Colonic mucosa (tissue), 4 donors: ENCODE measurements around the gene BTRC. TPM values are rescaled to one million over a fixed set of nuclear protein-coding genes. Genes with fewer than 3 reads are reported as not detected.

Experiments
- DNase-seq: peaks from one replicate; pipeline ENCODE4 v3.0.0-alpha.2; 2020
- H3K27ac ChIP-seq: fragments of 200-600 bp; one replicate; pipeline ENCODE4 v1.8.0; 2021
- H3K27me3 ChIP-seq: fragments of 200-600 bp; one replicate; pipeline ENCODE4 v1.8.0; 2021
- H3K36me3 ChIP-seq: fragments of 200-600 bp; one replicate; pipeline ENCODE4 v1.8.0; 2021
- H3K4me1 ChIP-seq: fragments of 200-600 bp; one replicate; pipeline ENCODE4 v1.8.0; 2021; ENCODE audit warnings: mild to moderate bottlenecking
- H3K4me3 ChIP-seq: fragments of 200-600 bp; one replicate; pipeline ENCODE4 v1.8.0; 2021
- H3K9ac ChIP-seq, 2 donors: one replicate each; pipeline ENCODE4 v1.7.0; 2013; ENCODE audit warnings: control low read depth in 2 of 2, low read depth in 2 of 2, low read length in 2 of 2
- H3K9me3 ChIP-seq: fragments of 200-600 bp; one replicate; pipeline ENCODE4 v1.8.0; 2021
- CTCF ChIP-seq: fragments of 200-600 bp; IDR thresholded peaks from one replicate; pipeline ENCODE4 v1.8.0; 2022; ENCODE audit warnings: antibody characterized with exemption, mild to moderate bottlenecking
- intact Hi-C: fragments of 100-400 bp; cut with DNase I; formaldehyde crosslinking; loops from one replicate; pipeline ENCODE4 v1.14.1; 2022
- total RNA-seq, 2 donors: library from RNA; stranded (reverse); fragmentation: NEBNext Ultra II Directional in 1 of 2; extraction: Animal tissue kit (Norgen Biotek cat#: 25700) in 1 of 2; gene quantifications; one replicate each; pipeline ENCODE4 v1.2.1, GENCODE V29; 2021
- donor health status: healthy.
- donor health status: DM: no; HTN: no; CAD: no.
- donor health status: DM: no; HTN: no; CAD: no.

The BTRC gene
- total RNA-seq, 2 donors from 2014 or later: 9.9 to 10.5 TPM

- Histone ChIP-seq H3K4me3 (no peak overlapping the region), H3K4me1 (no peaks in the 10 kb centered on the region), H3K9ac (no peak overlapping the region), H3K36me3 (no peaks in the 10 kb centered on the region), H3K9me3 (no peaks in the 10 kb centered on the region), H3K27me3 (no peaks in the 10 kb centered on the region), H3K27ac (no peak overlapping the region)
- no peak for TF ChIP-seq CTCF
- no peak for DNase-seq
- intact Hi-C loops: no loop called here
These were observed 138.8 kb downstream of the BTRC start for GRCh38 chr10:101492814-101493213.

- no peaks in the 10 kb centered on the region for H3K9me3 ChIP-seq
- H3K27ac ChIP-seq: no peak overlapping the region
- no peaks in the 10 kb centered on the region for H3K27me3 ChIP-seq
- no peak for TF ChIP-seq CTCF
- no peak overlapping the region for H3K9ac ChIP-seq
- no peaks in the 10 kb centered on the region for H3K36me3 ChIP-seq
- DNase-seq: no peak
- no peak overlapping the region for H3K4me3 ChIP-seq
- H3K4me1 ChIP-seq: no peaks in the 10 kb centered on the region
- intact Hi-C loops: no loop called here
These were observed 139.3 kb downstream of the BTRC start for GRCh38 chr10:101493249-101493648.

GRCh38 chr10:101493782-101494281 is 139.9 kb downstream of the BTRC start:
- Histone ChIP-seq H3K4me3 (no peak overlapping the region), H3K9ac (no peak overlapping the region), H3K36me3 (no peaks in the 10 kb centered on the region), H3K27me3 (no peaks in the 10 kb centered on the region), H3K4me1 (no peaks in the 10 kb centered on the region), H3K27ac (no peak overlapping the region), H3K9me3 (no peaks in the 10 kb centered on the region)
- no peak for TF ChIP-seq CTCF
- intact Hi-C loops: no loop called here
- DNase-seq: no peak

- no peak for DNase-seq
- no peaks in the 10 kb centered on the region for H3K36me3 ChIP-seq
- no peaks in the 10 kb centered on the region for H3K27me3 ChIP-seq
- H3K4me3 ChIP-seq: no peak overlapping the region
- intact Hi-C loops: no loop called here
- H3K9ac ChIP-seq: no peak overlapping the region
- H3K9me3 ChIP-seq: no peaks in the 10 kb centered on the region
- no peak overlapping the region for H3K27ac ChIP-seq
- no peak for TF ChIP-seq CTCF
- no peaks in the 10 kb centered on the region for H3K4me1 ChIP-seq
These were observed 140.7 kb downstream of the BTRC start for GRCh38 chr10:101494650-101495049.

GRCh38 chr10:101495324-101495925 is 141.5 kb downstream of the BTRC start:
- DNase-seq: no peak
- TF ChIP-seq CTCF: no peak

More at GRCh38 chr10:101495324-101495925, 141.5 kb downstream of the BTRC start:
- Histone ChIP-seq H3K27ac (no peak overlapping the region), H3K27me3 (no peaks in the 10 kb centered on the region), H3K36me3 (no peaks in the 10 kb centered on the region), H3K9ac (no peak overlapping the region), H3K9me3 (no peaks in the 10 kb centered on the region), H3K4me1 (no peaks in the 10 kb centered on the region), H3K4me3 (no peak overlapping the region)
- intact Hi-C loops: no loop called here
